HG03066 (cell line): ENCODE data around the gene INKA1.
A peak's percentile ranks its signal among the peaks of the same experiment; 100 is the strongest.

Experiments used
- ATAC-seq: cut with Tn5 transposase; IDR thresholded peaks from one replicate; pipeline ENCODE4 v1.9.1; 2021; ENCODE audit warnings: low read depth; ENCODE audit not compliant: unreplicated experiment

Gene INKA1

GRCh38 chr3:49786357-49787181 is 16.5 kb upstream of the INKA1 start, which contains the start of gene IP6K1:
IP6K1 (minus strand) TSS chr3:49786542; CDS start chr3:49748040, 38,502 bp downstream.
- ATAC-seq, result peak; percentile 99

GRCh38 chr3:49787182-49787464 is 15.9 kb upstream of the INKA1 start:
- no peak for ATAC-seq

GRCh38 chr3:49787536-49787935 is 15.5 kb upstream of the INKA1 start:
- ATAC-seq, result no peak

GRCh38 chr3:49788056-49788455 is 15.0 kb upstream of the INKA1 start:
- no peak for ATAC-seq

GRCh38 chr3:49790626-49791411 is 12.2 kb upstream of the INKA1 start:
- ATAC-seq, result no peak

GRCh38 chr3:49791571-49791970 is 11.5 kb upstream of the INKA1 start:
- no peak for ATAC-seq

- ATAC-seq, result no peak
These were observed 10.5 kb upstream of the INKA1 start for GRCh38 chr3:49792371-49793150.

GRCh38 chr3:49793486-49794085 is 9.5 kb upstream of the INKA1 start:
- ATAC-seq, result no peak

GRCh38 chr3:49794431-49794830 is 8.6 kb upstream of the INKA1 start:
- ATAC-seq, result no peak

- ATAC-seq, result no peak
These were observed 7.8 kb upstream of the INKA1 start for GRCh38 chr3:49794926-49795905.

GRCh38 chr3:49799105-49799504 is 4.0 kb upstream of the INKA1 start:
- ATAC-seq, result no peak

- ATAC-seq, result no peak
These were observed 3.3 kb upstream of the INKA1 start, which contains the start of gene CDHR4 for GRCh38 chr3:49799761-49800160. CDHR4 (minus strand) TSS chr3:49799873; CDS start chr3:49799812, 61 bp downstream.

GRCh38 chr3:49801160-49801559 is 1.9 kb upstream of the INKA1 start:
- ATAC-seq, result no peak

GRCh38 chr3:49803465-49804140 is 542 bp downstream of the INKA1 start:
- no peak for ATAC-seq

- ATAC-seq, result no peak
These were observed 1.3 kb downstream of the INKA1 start for GRCh38 chr3:49804141-49805041.

GRCh38 chr3:49805367-49805782 is 2.3 kb downstream of the INKA1 start:
- no peak for ATAC-seq

- no peak for ATAC-seq
These were observed 3.0 kb downstream of the INKA1 start for GRCh38 chr3:49805897-49806701.
